Measurements from ENCODE around the gene POLR2J3.
"Not testable (repeated sequence)": the region's sequence is repeated elsewhere in the genome, so short reads cannot be mapped to it uniquely, and the experiment has no call there.

GRCh38 chr7:102593637-102594334 is 21.4 kb upstream of the POLR2J3 start:
- not testable (repeated sequence) for TF ChIP-seq POLR2A, CTCF (IDR thresholded peaks at IDR 0.05)

Data from stomach (tissue), 4 donors.